ENCODE results near the gene PLPP3. TPM values are rescaled to one million over a fixed set of nuclear protein-coding genes. Genes with fewer than 3 reads are reported as not detected.

Gene PLPP3
- total RNA-seq, 1 experiment from 2014 or later = 3.4 TPM

DNA sequence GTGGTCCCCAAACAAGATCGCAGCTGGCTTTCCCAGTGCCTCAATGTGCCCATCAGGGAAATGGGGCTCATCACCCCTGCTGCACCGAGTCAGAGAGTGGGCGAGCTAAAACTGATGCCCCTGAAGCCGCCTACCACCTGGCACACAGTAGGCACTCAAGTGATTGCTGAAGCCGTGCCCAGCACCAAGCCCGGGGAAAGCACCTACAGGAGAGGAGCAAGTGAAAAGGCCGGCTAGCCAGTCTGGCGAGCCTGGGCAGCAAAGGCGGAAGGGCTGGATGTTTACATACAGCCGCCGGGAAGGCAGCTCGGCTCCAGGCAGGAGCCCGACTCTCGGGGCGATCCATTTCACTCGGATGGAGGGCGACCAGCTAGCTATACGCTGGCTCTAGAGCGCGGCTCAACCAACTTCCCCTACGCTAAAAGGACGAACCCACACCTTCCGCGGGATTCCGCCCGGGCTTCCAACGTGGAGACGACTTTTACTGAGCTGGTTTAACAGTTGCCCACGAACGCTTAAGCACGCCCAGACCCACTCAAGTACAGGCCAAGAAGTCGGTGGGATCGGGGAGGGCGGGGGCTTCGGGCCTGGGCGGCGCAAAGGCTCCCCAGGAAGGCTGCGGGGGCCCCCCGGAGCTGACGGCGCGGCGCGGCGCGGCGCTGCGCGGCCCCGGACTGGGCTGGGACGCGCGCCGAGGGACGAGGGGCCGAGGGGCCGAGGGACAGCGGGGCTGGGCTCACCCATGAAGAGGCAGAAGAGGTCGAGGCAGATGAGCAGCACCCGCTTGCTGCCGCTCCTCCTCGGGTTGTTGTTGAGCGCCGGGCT lies 1.0 kb downstream of the PLPP3 start:
- intact Hi-C loops (cut with micrococcal nuclease) = loop anchor here (10.0 kb wide), 1 partner anchor 384 kb away; no protein-coding TSS in a partner anchor
- Histone ChIP-seq H3K27ac (ENCODE audit: low read depth, low read length) (peak overlapping the region; percentile 32), H3K36me3 (ENCODE audit: control insufficient read depth in 1 of 2, insufficient read depth in 2 of 2, low read length in 2 of 2) (no peaks in the 10 kb centered on the region), H4K20me1 (ENCODE audit: insufficient read depth) (no peaks in the 10 kb centered on the region), H3K9me3 (ENCODE audit: control insufficient read depth in 1 of 2, insufficient read depth in 1 of 2, low read depth in 1 of 2, low read length in 2 of 2) (no peaks in the 10 kb centered on the region), H3K9ac (ENCODE audit: low read length) (peak overlapping the region; percentile 61), H3K27me3 (ENCODE audit: insufficient read depth, low read length) (no peaks in the 10 kb centered on the region), H3K4me2 (ENCODE audit: low read length) (peak overlapping the region; percentile 86), H3K4me3 (replicated peaks in 1 of 2; ENCODE audit: low read depth in 1 of 2, low read length in 2 of 2) (peak overlapping the region; percentile 60 to 71), H3K9me2 (ENCODE audit: insufficient read depth) (no peaks in the 10 kb centered on the region), H3K4me1 (ENCODE audit: control insufficient read depth in 1 of 2, insufficient read depth in 2 of 2, low read length in 2 of 2) (peaks cover 5 to 17% of the 10 kb centered on the region in 2 experiments; a peak in 3 of 4 replicates), H3K79me2 (ENCODE audit: insufficient read depth, low read length) (no peaks in the 10 kb centered on the region), H2AFZ (ENCODE audit: low read depth, low read length, poor library complexity, severe bottlenecking) (peak overlapping the region; percentile 92)
- peak; percentile 51 for ATAC-seq
- TF ChIP-seq ZNF274 (IDR thresholded peaks at IDR 0.05; ENCODE audit: low read depth, low read length) (no peak), ZFX (IDR thresholded peaks at IDR 0.05) (peak; percentile 21; the same call in 1 of the 2 replicates)
- RAD21 ChIA-PET (ENCODE audit: low non-redundant PET in 1 of 2, low total read pairs in 2 of 2, uncharacterized antibody in 2 of 2, unreplicated experiment in 2 of 2) = interaction anchor here in 1 of 2 experiments (1.5 kb wide), 1 partner anchor 170 kb away, joined by 5 read pairs; no protein-coding TSS in a partner anchor
- DNase-seq (ENCODE audit: low read depth, low spot score) = no peak
- no TSS peak for BruUV-seq (replicated peaks)
- CTCF ChIA-PET = interaction anchor here (1.6 to 4.5 kb wide), 3 partner anchors 169 to 1293 kb away, joined by 3 to 28 read pairs (median 5); no protein-coding TSS in a partner anchor
- POLR2A ChIA-PET = interaction anchor here (1.1 kb wide), 1 partner anchor 170 kb away, joined by 3 read pairs; no protein-coding TSS in a partner anchor

DNA sequence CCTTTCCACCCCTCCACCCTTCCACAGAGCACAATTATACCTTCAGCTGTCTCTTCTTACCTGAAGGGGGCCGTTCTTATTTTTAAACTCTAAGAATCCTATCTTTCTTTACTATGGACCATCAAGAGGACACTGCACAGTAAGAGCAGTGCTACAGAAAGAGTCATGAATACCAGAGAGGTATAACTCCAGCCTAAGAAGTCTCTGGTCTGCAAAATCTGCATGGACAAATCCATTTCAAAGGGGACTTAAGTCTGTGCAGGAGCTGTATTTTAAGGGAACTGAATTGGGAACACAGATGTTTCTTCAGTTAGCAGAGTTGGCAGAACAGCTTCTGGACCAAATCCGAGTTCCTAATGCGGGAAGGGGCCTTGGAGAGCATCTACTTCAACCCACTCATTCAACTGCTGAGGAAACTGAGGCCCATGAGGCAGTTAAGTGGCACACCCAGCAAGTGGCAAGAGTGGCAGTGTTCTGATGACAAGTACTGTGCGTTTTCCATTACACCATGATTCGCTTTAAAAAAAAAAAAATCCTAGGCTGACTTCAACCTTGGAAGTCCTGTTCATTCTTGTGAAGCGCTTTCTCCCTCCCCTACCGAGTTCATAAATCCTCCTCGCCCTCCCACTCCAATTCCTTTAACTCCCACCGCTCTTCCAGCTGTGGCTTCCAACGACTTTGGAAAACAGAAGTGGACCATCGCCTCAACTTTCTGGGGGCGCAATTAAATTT lies 1.8 kb downstream of the PLPP3 start:
- H3K4me2 ChIP-seq (ENCODE audit: low read length) = peak overlapping the region; percentile 86
- CTCF ChIA-PET = interaction anchor here (1.1 to 4.5 kb wide), 6 partner anchors 16 to 1202 kb away, joined by 3 to 28 read pairs (median 4); no protein-coding TSS in a partner anchor
- H3K4me1 ChIP-seq (ENCODE audit: control insufficient read depth in 1 of 2, insufficient read depth in 2 of 2, low read length in 2 of 2) = peaks cover 5 to 17% of the 10 kb centered on the region in 2 experiments; a peak in 3 of 4 replicates
- H4K20me1 ChIP-seq (ENCODE audit: insufficient read depth) = no peaks in the 10 kb centered on the region
- H3K27me3 ChIP-seq (ENCODE audit: insufficient read depth, low read length) = no peaks in the 10 kb centered on the region
- no peaks in the 10 kb centered on the region for H3K79me2 ChIP-seq (ENCODE audit: insufficient read depth, low read length)
- POLR2A ChIA-PET = interaction anchor here (0.6 to 0.8 kb wide), 2 partner anchors 123 to 169 kb away, joined by 3 read pairs; no protein-coding TSS in a partner anchor
- H3K9ac ChIP-seq (ENCODE audit: low read length) = no peak overlapping the region
- RAD21 ChIA-PET (ENCODE audit: low non-redundant PET in 1 of 2, low total read pairs in 2 of 2, uncharacterized antibody in 2 of 2, unreplicated experiment in 2 of 2) = interaction anchor here (0.9 to 1.5 kb wide), 2 partner anchors 169 to 183 kb away, joined by 3 to 5 read pairs; no protein-coding TSS in a partner anchor
- no peaks in the 10 kb centered on the region for H3K36me3 ChIP-seq (ENCODE audit: control insufficient read depth in 1 of 2, insufficient read depth in 2 of 2, low read length in 2 of 2)
- BruUV-seq (replicated peaks) = TSS peak; percentile 44
- peak overlapping the region; percentile 60 to 71 for H3K4me3 ChIP-seq (replicated peaks in 1 of 2; ENCODE audit: low read depth in 1 of 2, low read length in 2 of 2)
- intact Hi-C loops (cut with micrococcal nuclease) = loop anchor here (10.0 kb wide), 1 partner anchor 383 kb away; no protein-coding TSS in a partner anchor
- H3K9me2 ChIP-seq (ENCODE audit: insufficient read depth) = no peaks in the 10 kb centered on the region
- H2AFZ ChIP-seq (ENCODE audit: low read depth, low read length, poor library complexity, severe bottlenecking) = no peak overlapping the region
- no peaks in the 10 kb centered on the region for H3K9me3 ChIP-seq (ENCODE audit: control insufficient read depth in 1 of 2, insufficient read depth in 1 of 2, low read depth in 1 of 2, low read length in 2 of 2)
- TF ChIP-seq POLR2AphosphoS5 (IDR thresholded peaks at IDR 0.05; ENCODE audit: low read depth, low read length) (no peak), EZH2 (IDR thresholded peaks at IDR 0.05) (no peak)
- TF ChIP-seq, protein P1, sequence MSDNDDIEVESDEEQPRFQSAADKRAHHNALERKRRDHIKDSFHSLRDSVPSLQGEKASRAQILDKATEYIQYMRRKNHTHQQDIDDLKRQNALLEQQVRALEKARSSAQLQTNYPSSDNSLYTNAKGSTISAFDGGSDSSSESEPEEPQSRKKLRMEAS (IDR thresholded peaks at IDR 0.05) = no peak
- no peak for ATAC-seq
- no peak overlapping the region for H3K27ac ChIP-seq (ENCODE audit: low read depth, low read length)
- no peak for DNase-seq (ENCODE audit: low read depth, low spot score)
